AG04450 (cell line): ENCODE data around the gene KLHDC4. TPM values are rescaled to one million over a fixed set of nuclear protein-coding genes. Genes with fewer than 3 reads are reported as not detected.

ENCODE experiments used
- CTCF ChIA-PET: fragments of 300-600, 350-600 bp; formaldehyde crosslinking; extraction: SDS; loops from one replicate; lab custom pipeline; 2022; ENCODE audit warnings: antibody characterized with exemption, inconsistent platforms; lab: Charles Lee
- POLR2A ChIA-PET: fragments of 350-600 bp; formaldehyde crosslinking; extraction: SDS; loops from one replicate; lab custom pipeline; 2021; ENCODE audit warnings: antibody characterized with exemption, inconsistent platforms; lab: Yijun Ruan, JAX
- DNase-seq: peaks from one replicate; pipeline ENCODE4 v3.0.0-alpha.2; 2011; ENCODE audit warnings: low read depth, low spot score
- H3K27ac ChIP-seq: one replicate; pipeline ENCODE4 v1.5.1; 2012; ENCODE audit warnings: low read depth, low read length, control low read depth
- H3K27me3 ChIP-seq: one replicate; pipeline ENCODE4 v1.6.0; 2012; ENCODE audit warnings: low read length; ENCODE audit not compliant: control insufficient read depth, insufficient read depth
- H3K4me3 ChIP-seq: 2 replicates; pipeline ENCODE4 v1.5.1; 2011; ENCODE audit warnings: mild to moderate bottlenecking, low read depth, low read length, control low read depth
- H3K9me3 ChIP-seq: 2 replicates; pipeline ENCODE4 v1.5.1; 2012; ENCODE audit warnings: low read length; ENCODE audit not compliant: control insufficient read depth, insufficient read depth
- CTCF ChIP-seq: IDR thresholded peaks from 2 replicates; pipeline ENCODE4 v1.5.1; 2011; ENCODE audit warnings: low read depth, low read length, control low read depth, inconsistent platforms
- polyA plus RNA-seq: library from polyadenylated mRNA; depleted of rRNA; stranded (reverse); fragments of >200 nt; gene quantifications from 2 replicates; pipeline ENCODE4 v1.2.3, GENCODE V29; 2011; rRNA removed

Gene KLHDC4
- polyA plus RNA-seq, 1 experiment, result 9.9 TPM

GRCh38 chr16:87658564-87659225 is 107.1 kb downstream of the KLHDC4 start:
- ChIA-PET CTCF (no interaction called here), POLR2A (no interaction called here)
- Histone ChIP-seq H3K27me3 (peaks cover 53% of the 10 kb centered on the region), H3K9me3 (no peaks in the 10 kb centered on the region; the same call in 1 of the 2 replicates), H3K4me3 (no peak overlapping the region), H3K27ac (no peak overlapping the region)
- no peak for DNase-seq
- no peak for TF ChIP-seq CTCF

Other genes with a start within 250 kb of the KLHDC4 start
- gene JPH3, start 163.5 kb downstream of the KLHDC4 start, polyA plus RNA-seq, result 0.02 TPM in 1 of 2 replicates, not detected in the other
- gene SLC7A5, start 103.5 kb upstream of the KLHDC4 start, polyA plus RNA-seq, result 17.9 and 29.3 TPM in 2 replicates
- not detected in 2 replicates for gene CA5A, start 170.5 kb upstream of the KLHDC4 start, polyA plus RNA-seq
- gene BANP, start 185.4 kb upstream of the KLHDC4 start, polyA plus RNA-seq, result 18.5 and 18.6 TPM in 2 replicates